Measurements from ENCODE around the gene SYT12. TPM values are rescaled to one million over a fixed set of nuclear protein-coding genes. Genes with fewer than 3 reads are reported as not detected.
A peak's percentile ranks its signal among the peaks of the same experiment; 100 is the strongest.

SYT12 gene
- total RNA-seq, 1 experiment from 2014 or later, result 1.2 TPM

GRCh38 chr11:67041602-67042001 lies 18.7 kb downstream of the SYT12 start:
- no peak for DNase-seq

GRCh38 chr11:67043572-67044349 lies 20.8 kb downstream of the SYT12 start:
- Histone ChIP-seq H3K27me3 (no peaks in the 10 kb centered on the region), H3K36me3 (no peaks in the 10 kb centered on the region), H3K4me3 (no peak overlapping the region), H3K9me3 (no peaks in the 10 kb centered on the region)
- DNase-seq, result no peak

More at GRCh38 chr11:67041602-67042001, 18.7 kb downstream of the SYT12 start:
- Histone ChIP-seq H3K27me3 (no peaks in the 10 kb centered on the region), H3K36me3 (no peaks in the 10 kb centered on the region), H3K9me3 (no peaks in the 10 kb centered on the region), H3K4me3 (no peak overlapping the region)

GRCh38 chr11:67044496-67044895 lies 21.6 kb downstream of the SYT12 start:
- Histone ChIP-seq H3K9me3 (no peaks in the 10 kb centered on the region), H3K36me3 (no peaks in the 10 kb centered on the region), H3K27me3 (no peaks in the 10 kb centered on the region), H3K4me3 (no peak overlapping the region)
- DNase-seq, result no peak

- Histone ChIP-seq H3K4me3 (no peak overlapping the region), H3K27me3 (no peaks in the 10 kb centered on the region), H3K9me3 (no peaks in the 10 kb centered on the region), H3K36me3 (no peaks in the 10 kb centered on the region)
- peak; percentile 88 for DNase-seq
Measured at GRCh38 chr11:67045314-67045713, 22.4 kb downstream of the SYT12 start.

- H3K9me3 ChIP-seq, result no peaks in the 10 kb centered on the region
- H3K4me3 ChIP-seq, result no peak overlapping the region
- H3K27me3 ChIP-seq, result no peaks in the 10 kb centered on the region
- no peaks in the 10 kb centered on the region for H3K36me3 ChIP-seq
- DNase-seq, result no peak
Measured at GRCh38 chr11:67048515-67049130, 25.7 kb downstream of the SYT12 start.

GRCh38 chr11:67050139-67050538 lies 27.2 kb downstream of the SYT12 start:
- Histone ChIP-seq H3K4me3 (no peak overlapping the region), H3K9me3 (no peaks in the 10 kb centered on the region), H3K36me3 (no peaks in the 10 kb centered on the region), H3K27me3 (no peaks in the 10 kb centered on the region)
- no peak for DNase-seq

GRCh38 chr11:67051180-67051893 lies 28.4 kb downstream of the SYT12 start:
- Histone ChIP-seq H3K4me3 (no peak overlapping the region), H3K27me3 (no peaks in the 10 kb centered on the region), H3K36me3 (no peaks in the 10 kb centered on the region), H3K9me3 (no peaks in the 10 kb centered on the region)
- DNase-seq, result no peak

GRCh38 chr11:67051945-67052488 lies 29.1 kb downstream of the SYT12 start:
- H3K36me3 ChIP-seq, result no peaks in the 10 kb centered on the region
- H3K9me3 ChIP-seq, result no peaks in the 10 kb centered on the region
- H3K4me3 ChIP-seq, result no peak overlapping the region
- DNase-seq, result no peak
- H3K27me3 ChIP-seq, result no peaks in the 10 kb centered on the region

- DNase-seq, result no peak
- H3K36me3 ChIP-seq, result no peaks in the 10 kb centered on the region
- no peak overlapping the region for H3K4me3 ChIP-seq
- no peaks in the 10 kb centered on the region for H3K27me3 ChIP-seq
- no peaks in the 10 kb centered on the region for H3K9me3 ChIP-seq
Measured at GRCh38 chr11:67052891-67053290, 30.0 kb downstream of the SYT12 start.

GRCh38 chr11:67053896-67054329 lies 31.0 kb downstream of the SYT12 start:
- no peaks in the 10 kb centered on the region for H3K27me3 ChIP-seq
- DNase-seq, result peak; percentile 56
- no peaks in the 10 kb centered on the region for H3K9me3 ChIP-seq
- peaks cover 4% of the 10 kb centered on the region; the same call in 1 of the 2 replicates for H3K36me3 ChIP-seq
- H3K4me3 ChIP-seq, result no peak overlapping the region

GRCh38 chr11:67054346-67054835 lies 31.5 kb downstream of the SYT12 start:
- no peaks in the 10 kb centered on the region for H3K9me3 ChIP-seq
- peaks cover 6% of the 10 kb centered on the region for H3K36me3 ChIP-seq
- H3K4me3 ChIP-seq, result no peak overlapping the region
- DNase-seq, result peak; percentile 23
- H3K27me3 ChIP-seq, result no peaks in the 10 kb centered on the region

GRCh38 chr11:67054836-67055523 lies 32.0 kb downstream of the SYT12 start:
- peaks cover 6% of the 10 kb centered on the region for H3K36me3 ChIP-seq
- no peaks in the 10 kb centered on the region for H3K27me3 ChIP-seq
- no peak overlapping the region for H3K4me3 ChIP-seq
- DNase-seq, result peak; percentile 55
- H3K9me3 ChIP-seq, result no peaks in the 10 kb centered on the region

GRCh38 chr11:67055812-67056211 lies 32.9 kb downstream of the SYT12 start:
- Histone ChIP-seq H3K36me3 (peaks cover 6% of the 10 kb centered on the region), H3K4me3 (peak overlapping the region; percentile 53), H3K9me3 (no peaks in the 10 kb centered on the region), H3K27me3 (no peaks in the 10 kb centered on the region)
- DNase-seq, result no peak

- DNase-seq, result peak; percentile 69
- peak within 1 kb of the TSS; percentile 53 for H3K4me3 ChIP-seq
- H3K9me3 ChIP-seq, result no peaks in the 10 kb centered on the region
- no peaks in the 10 kb centered on the region for H3K27me3 ChIP-seq
- H3K36me3 ChIP-seq, result peaks cover 6% of the 10 kb centered on the region
Measured at GRCh38 chr11:67056267-67057204, 33.6 kb downstream of the SYT12 start, which contains the start of gene RHOD. TSS of gene RHOD (plus strand) at chr11:67056847. CDS start at chr11:67056903, 56 bp downstream.

GRCh38 chr11:67057205-67057672 lies 34.3 kb downstream of the SYT12 start:
- peaks cover 6% of the 10 kb centered on the region for H3K36me3 ChIP-seq
- peak; percentile 48 for DNase-seq
- H3K4me3 ChIP-seq, result peak overlapping the region; percentile 53
- no peaks in the 10 kb centered on the region for H3K27me3 ChIP-seq
- H3K9me3 ChIP-seq, result no peaks in the 10 kb centered on the region
